Medulla oblongata (tissue), 1 donor: ENCODE results near the gene MIDN.
A peak's percentile ranks its signal among the peaks of the same experiment; 100 is the strongest.
"Not testable (repeated sequence)": the region's sequence is repeated elsewhere in the genome, so short reads cannot be mapped to it uniquely, and the experiment has no call there.

Source experiments
- DNase-seq: peaks from one replicate; pipeline ENCODE4 v3.0.0-alpha.2; 2015; ENCODE audit errors: extremely low spot score

MIDN gene

GRCh38 chr19:1294688-1295087, 46.3 kb downstream of the MIDN start:
- no peak for DNase-seq

DNA sequence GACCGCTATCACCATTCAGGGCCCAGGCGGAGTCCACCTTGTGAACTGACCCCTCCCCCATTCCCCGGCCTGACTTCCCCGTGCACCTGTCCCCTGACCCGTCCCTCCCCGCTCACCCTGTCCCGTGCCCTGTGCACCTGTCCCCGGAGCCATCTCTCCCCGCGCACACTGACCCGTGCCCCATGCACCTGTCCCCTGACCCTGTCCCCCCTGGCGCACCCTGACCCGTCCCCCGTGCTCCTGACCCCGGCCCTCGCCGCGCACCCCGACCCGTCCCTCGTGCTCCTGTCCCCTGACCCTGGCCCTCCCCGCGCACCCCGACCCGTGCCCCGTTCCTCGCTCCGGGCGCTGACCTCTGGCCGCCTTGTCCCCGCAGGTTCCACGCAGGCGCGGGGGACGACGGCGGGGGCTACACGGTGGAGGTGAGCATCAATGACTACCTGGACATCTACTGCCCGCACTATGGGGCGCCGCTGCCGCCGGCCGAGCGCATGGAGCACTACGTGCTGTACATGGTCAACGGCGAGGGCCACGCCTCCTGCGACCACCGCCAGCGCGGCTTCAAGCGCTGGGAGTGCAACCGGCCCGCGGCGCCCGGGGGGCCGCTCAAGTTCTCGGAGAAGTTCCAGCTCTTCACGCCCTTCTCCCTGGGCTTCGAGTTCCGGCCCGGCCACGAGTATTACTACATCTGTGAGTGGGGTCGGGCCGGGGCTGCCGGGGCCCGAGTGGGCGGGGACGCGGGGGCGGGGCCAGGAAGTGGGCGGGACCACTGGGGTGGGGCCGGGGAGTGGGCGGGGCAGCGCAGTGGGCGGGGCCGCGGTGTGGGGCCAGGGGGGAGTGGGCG, 47.0 kb downstream of the MIDN start:
- no peak for DNase-seq

GRCh38 chr19:1296078-1296477, 47.7 kb downstream of the MIDN start:
- no peak for DNase-seq

- DNase-seq = no peak
These were observed 48.3 kb downstream of the MIDN start for GRCh38 chr19:1296575-1297271.

GRCh38 chr19:1298235-1298634, 49.9 kb downstream of the MIDN start:
- no peak for DNase-seq

GRCh38 chr19:1299801-1300200, 51.4 kb downstream of the MIDN start:
- no peak for DNase-seq

- DNase-seq = no peak
These were observed 52.5 kb downstream of the MIDN start for GRCh38 chr19:1300744-1301490.

GRCh38 chr19:1302533-1303239, 54.3 kb downstream of the MIDN start:
- DNase-seq = peak; percentile 78

DNA sequence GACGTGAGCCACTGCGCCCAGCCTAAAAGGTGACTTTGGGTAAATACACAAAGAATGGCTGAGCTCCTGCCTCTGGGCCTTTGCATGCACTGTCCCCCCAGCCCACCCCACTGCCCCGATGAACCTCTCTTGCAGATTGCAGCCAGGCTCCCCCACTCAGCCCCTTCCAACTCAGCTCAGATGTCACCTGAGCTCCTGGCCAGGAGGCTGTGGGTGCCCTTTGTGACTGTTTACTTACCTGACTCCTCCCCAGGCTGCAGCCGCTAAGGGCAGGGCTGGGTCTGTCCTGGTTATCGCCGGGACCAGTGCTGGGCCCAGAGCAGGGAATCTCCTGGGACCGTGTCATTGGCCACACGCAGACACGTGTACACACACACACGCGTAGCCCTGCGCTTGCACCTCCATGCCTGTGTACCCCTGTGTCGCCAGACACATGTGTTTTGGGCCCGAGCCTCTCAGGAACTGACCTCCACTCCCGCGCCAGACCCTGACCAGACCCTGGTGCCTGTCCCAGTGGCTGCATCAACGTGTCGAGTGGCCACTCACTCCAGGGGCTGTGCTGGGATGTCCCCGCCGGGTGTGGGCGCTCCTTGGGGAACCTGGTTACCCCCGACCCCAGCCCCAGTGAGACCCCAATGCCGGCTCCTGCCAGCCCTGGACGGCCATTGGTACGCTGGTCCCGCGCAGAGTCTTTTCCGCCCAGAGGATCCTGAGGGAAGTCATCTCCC, 56.0 kb downstream of the MIDN start:
- no peak for DNase-seq

DNA sequence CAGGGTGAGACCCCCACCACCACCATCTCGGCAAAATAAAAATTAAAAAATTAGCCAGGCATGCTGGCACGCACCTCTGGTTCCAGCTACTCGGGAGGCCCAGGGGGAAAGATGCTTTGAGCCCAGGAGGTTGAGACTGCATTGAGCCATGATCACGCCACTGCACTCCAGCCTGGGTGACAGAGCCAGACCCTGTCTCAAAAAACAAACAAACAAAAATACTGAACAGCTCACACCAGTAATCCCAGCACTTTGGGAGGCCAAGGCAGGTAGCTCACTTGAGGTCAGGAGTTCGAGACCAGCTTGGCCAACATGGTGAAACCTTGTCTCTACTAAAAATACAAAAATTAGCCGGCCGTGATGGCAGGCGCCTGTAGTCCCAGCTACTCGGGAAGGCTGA, 57.0 kb downstream of the MIDN start:
- not testable (repeated sequence) for DNase-seq

GRCh38 chr19:1307320-1307719, 58.9 kb downstream of the MIDN start:
- no peak for DNase-seq

DNA sequence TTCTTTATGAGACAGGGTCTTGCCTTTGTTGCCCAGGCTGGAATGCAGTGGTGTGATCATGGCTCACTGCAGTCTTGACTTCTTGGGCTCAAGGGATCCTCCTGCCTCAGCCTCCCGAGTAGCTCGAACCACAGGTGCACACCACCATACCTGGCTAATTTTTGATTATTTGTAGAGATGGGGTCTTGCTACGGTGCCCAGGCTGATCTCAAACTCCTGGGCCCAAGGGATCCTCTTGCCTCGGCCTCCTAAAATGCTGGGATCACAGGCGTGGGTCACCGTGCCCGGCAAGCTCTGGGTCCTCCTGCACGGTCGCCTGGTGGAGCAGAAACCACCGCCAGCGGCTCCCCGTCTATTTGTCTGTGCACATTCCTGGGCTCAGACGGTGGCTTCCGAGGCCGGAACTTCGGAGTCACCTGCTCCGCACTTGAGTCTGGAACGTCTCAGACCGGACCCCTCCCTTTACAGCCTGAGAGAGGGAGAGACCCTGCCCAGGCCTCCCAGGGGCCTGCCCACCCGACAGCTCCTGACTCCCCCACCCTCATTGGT, 59.4 kb downstream of the MIDN start:
- DNase-seq = no peak

GRCh38 chr19:1308718-1309117, 60.3 kb downstream of the MIDN start:
- DNase-seq = no peak
